ENCODE results near the gene IGSF9B.
"Not testable (repeated sequence)": the region's sequence is repeated elsewhere in the genome, so short reads cannot be mapped to it uniquely, and the experiment has no call there.

DNA sequence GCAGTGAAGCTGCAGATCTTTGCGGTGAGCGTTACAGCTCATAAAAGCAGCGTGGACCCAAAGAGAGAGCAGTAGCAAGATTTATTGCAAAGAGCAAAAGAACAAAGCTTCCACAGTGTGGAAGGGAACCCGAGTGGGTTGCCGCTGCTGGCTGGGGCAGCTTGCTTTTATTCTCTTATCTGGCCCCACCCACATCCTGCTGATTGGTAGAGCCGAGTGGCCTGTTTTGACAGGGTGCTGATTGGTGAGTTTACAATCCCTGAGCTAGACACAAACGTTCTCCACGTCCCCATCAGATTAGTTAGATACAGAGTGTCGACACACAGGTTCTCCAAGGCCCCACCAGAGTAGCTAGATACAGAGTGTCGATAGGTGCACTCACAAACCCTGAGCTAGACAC lies 45.6 kb upstream of the IGSF9B start:
- TF ChIP-seq, protein P1, sequence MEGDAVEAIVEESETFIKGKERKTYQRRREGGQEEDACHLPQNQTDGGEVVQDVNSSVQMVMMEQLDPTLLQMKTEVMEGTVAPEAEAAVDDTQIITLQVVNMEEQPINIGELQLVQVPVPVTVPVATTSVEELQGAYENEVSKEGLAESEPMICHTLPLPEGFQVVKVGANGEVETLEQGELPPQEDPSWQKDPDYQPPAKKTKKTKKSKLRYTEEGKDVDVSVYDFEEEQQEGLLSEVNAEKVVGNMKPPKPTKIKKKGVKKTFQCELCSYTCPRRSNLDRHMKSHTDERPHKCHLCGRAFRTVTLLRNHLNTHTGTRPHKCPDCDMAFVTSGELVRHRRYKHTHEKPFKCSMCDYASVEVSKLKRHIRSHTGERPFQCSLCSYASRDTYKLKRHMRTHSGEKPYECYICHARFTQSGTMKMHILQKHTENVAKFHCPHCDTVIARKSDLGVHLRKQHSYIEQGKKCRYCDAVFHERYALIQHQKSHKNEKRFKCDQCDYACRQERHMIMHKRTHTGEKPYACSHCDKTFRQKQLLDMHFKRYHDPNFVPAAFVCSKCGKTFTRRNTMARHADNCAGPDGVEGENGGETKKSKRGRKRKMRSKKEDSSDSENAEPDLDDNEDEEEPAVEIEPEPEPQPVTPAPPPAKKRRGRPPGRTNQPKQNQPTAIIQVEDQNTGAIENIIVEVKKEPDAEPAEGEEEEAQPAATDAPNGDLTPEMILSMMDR (IDR thresholded peaks at IDR 0.05), result not testable (repeated sequence)
- TF ChIP-seq POLR2A (IDR thresholded peaks at IDR 0.05), result not testable (repeated sequence)

Measured in lower leg skin (tissue), 3 donors.